ENCODE measurements around the gene IL6ST. TPM values are rescaled to one million over a fixed set of nuclear protein-coding genes. Genes with fewer than 3 reads are reported as not detected.
"Not testable (repeated sequence)": the region's sequence is repeated elsewhere in the genome, so short reads cannot be mapped to it uniquely, and the experiment has no call there.

Gene IL6ST
- total RNA-seq, 1 donor from 2014 or later: 76.2 TPM

GRCh38 chr5:55983986-55984385, 10.8 kb downstream of the IL6ST start:
- Histone ChIP-seq H3K36me3 (ENCODE audit: control insufficient read depth in 3 of 3, insufficient read depth in 3 of 3, low read length in 3 of 3) (peaks cover 3 to 6% (median 3%) of the 10 kb centered on the region in 3 donors), H3K27me3 (ENCODE audit: control insufficient read depth in 3 of 3, insufficient read depth in 3 of 3, low read length in 3 of 3) (no peaks in the 10 kb centered on the region), H3K4me3 (ENCODE audit: low read length in 3 of 3) (no peak overlapping the region), H3K9ac (ENCODE audit: low read depth in 1 of 3, low read length in 3 of 3) (no peak overlapping the region), H3K9me3 (ENCODE audit: control insufficient read depth in 3 of 3, low read length in 3 of 3) (no peaks in the 10 kb centered on the region), H3K27ac (ENCODE audit: low read depth, low read length) (no peak overlapping the region), H3K4me1 (ENCODE audit: control insufficient read depth in 3 of 3, insufficient read depth in 3 of 3, low read length in 3 of 3) (peaks cover 4 to 11% (median 5%) of the 10 kb centered on the region in 3 donors)

GRCh38 chr5:55982957-55983381, 11.8 kb downstream of the IL6ST start:
- H3K36me3 ChIP-seq (ENCODE audit: control insufficient read depth in 3 of 3, insufficient read depth in 3 of 3, low read length in 3 of 3): peaks cover 3 to 6% (median 3%) of the 10 kb centered on the region in 3 donors
- no peaks in the 10 kb centered on the region for H3K9me3 ChIP-seq (ENCODE audit: control insufficient read depth in 3 of 3, low read length in 3 of 3)
- H3K4me3 ChIP-seq (ENCODE audit: low read length in 3 of 3): no peak overlapping the region
- H3K27ac ChIP-seq (ENCODE audit: low read depth, low read length): no peak overlapping the region
- H3K9ac ChIP-seq (ENCODE audit: low read depth in 1 of 3, low read length in 3 of 3): no peak overlapping the region
- H3K27me3 ChIP-seq (ENCODE audit: control insufficient read depth in 3 of 3, insufficient read depth in 3 of 3, low read length in 3 of 3): no peaks in the 10 kb centered on the region
- H3K4me1 ChIP-seq (ENCODE audit: control insufficient read depth in 3 of 3, insufficient read depth in 3 of 3, low read length in 3 of 3): peaks cover 4 to 12% (median 8%) of the 10 kb centered on the region in 3 donors

- Histone ChIP-seq H3K36me3 (ENCODE audit: control insufficient read depth in 3 of 3, insufficient read depth in 3 of 3, low read length in 3 of 3) (peaks cover 13 to 25% (median 19%) of the 10 kb centered on the region in 3 donors), H3K4me3 (ENCODE audit: low read length in 3 of 3) (no peak overlapping the region), H3K27me3 (ENCODE audit: control insufficient read depth in 3 of 3, insufficient read depth in 3 of 3, low read length in 3 of 3) (no peaks in the 10 kb centered on the region), H3K27ac (ENCODE audit: low read depth, low read length) (no peak overlapping the region), H3K4me1 (ENCODE audit: control insufficient read depth in 3 of 3, insufficient read depth in 3 of 3, low read length in 3 of 3) (peaks cover 5 to 11% (median 9%) of the 10 kb centered on the region in 3 donors), H3K9ac (ENCODE audit: low read depth in 1 of 3, low read length in 3 of 3) (no peak overlapping the region), H3K9me3 (ENCODE audit: control insufficient read depth in 3 of 3, low read length in 3 of 3) (no peaks in the 10 kb centered on the region)
Observed at GRCh38 chr5:55973296-55973695, 21.5 kb downstream of the IL6ST start.

DNA sequence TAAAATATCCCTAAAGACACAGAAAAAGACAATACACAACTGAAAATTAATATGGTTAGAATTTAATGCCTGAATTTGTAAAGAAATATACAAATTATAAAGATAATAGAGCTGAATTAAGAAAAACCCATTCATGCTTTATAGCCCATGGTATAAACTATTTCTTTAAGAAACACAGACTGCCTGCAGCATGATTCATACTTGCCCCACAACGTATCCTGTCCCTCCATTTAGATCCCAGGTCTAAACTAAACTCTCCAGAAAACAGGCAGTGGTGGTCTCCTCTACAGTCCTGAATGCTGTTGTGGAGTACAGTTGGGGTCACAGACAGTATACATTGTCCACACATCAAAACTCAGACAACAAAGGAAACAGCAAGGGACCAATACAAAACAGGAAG, 24.8 kb downstream of the IL6ST start:
- no peaks in the 10 kb centered on the region for H3K9me3 ChIP-seq (ENCODE audit: control insufficient read depth in 3 of 3, low read length in 3 of 3)
- no peak overlapping the region for H3K27ac ChIP-seq (ENCODE audit: low read depth, low read length)
- no peak overlapping the region for H3K9ac ChIP-seq (ENCODE audit: low read depth in 1 of 3, low read length in 3 of 3)
- peaks cover 9 to 27% (median 12%) of the 10 kb centered on the region in 3 donors for H3K36me3 ChIP-seq (ENCODE audit: control insufficient read depth in 3 of 3, insufficient read depth in 3 of 3, low read length in 3 of 3)
- no peak overlapping the region for H3K4me3 ChIP-seq (ENCODE audit: low read length in 3 of 3)
- H3K4me1 ChIP-seq (ENCODE audit: control insufficient read depth in 3 of 3, insufficient read depth in 3 of 3, low read length in 3 of 3): no peaks in the 10 kb centered on the region
- no peaks in the 10 kb centered on the region for H3K27me3 ChIP-seq (ENCODE audit: control insufficient read depth in 3 of 3, insufficient read depth in 3 of 3, low read length in 3 of 3)

- no peak overlapping the region for H3K27ac ChIP-seq (ENCODE audit: low read depth, low read length)
- no peak overlapping the region for H3K9ac ChIP-seq (ENCODE audit: low read depth in 1 of 3, low read length in 3 of 3)
- H3K27me3 ChIP-seq (ENCODE audit: control insufficient read depth in 3 of 3, insufficient read depth in 3 of 3, low read length in 3 of 3): no peaks in the 10 kb centered on the region
- H3K9me3 ChIP-seq (ENCODE audit: control insufficient read depth in 3 of 3, low read length in 3 of 3): no peaks in the 10 kb centered on the region
- H3K4me1 ChIP-seq (ENCODE audit: control insufficient read depth in 3 of 3, insufficient read depth in 3 of 3, low read length in 3 of 3): no peaks in the 10 kb centered on the region
- H3K4me3 ChIP-seq (ENCODE audit: low read length in 3 of 3): no peak overlapping the region
- peaks cover 7 to 29% (median 19%) of the 10 kb centered on the region in 3 donors for H3K36me3 ChIP-seq (ENCODE audit: control insufficient read depth in 3 of 3, insufficient read depth in 3 of 3, low read length in 3 of 3)
Observed at GRCh38 chr5:55966284-55966683, 28.5 kb downstream of the IL6ST start.

DNA sequence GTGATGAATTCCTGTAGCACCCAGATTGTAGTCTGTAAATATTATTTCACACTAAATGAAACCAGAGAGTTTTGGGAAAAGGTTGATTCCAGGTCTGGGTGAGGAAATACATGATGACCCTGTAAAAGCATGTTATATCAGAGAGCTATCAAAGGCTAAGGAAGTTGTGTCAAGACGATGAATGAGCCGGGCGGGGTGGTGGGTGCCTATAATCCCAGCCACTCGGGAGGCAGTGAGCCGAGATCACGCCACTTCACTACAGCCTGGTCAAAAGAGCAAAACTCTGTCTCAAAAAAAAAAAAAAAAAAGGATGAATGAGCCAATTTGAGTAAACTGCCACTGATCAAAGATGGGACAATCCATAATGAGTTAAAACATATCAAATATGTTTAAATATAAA, 29.2 kb downstream of the IL6ST start:
- Histone ChIP-seq H3K9me3 (ENCODE audit: control insufficient read depth in 3 of 3, low read length in 3 of 3) (no peaks in the 10 kb centered on the region), H3K27ac (ENCODE audit: low read depth, low read length) (no peak overlapping the region), H3K4me1 (ENCODE audit: control insufficient read depth in 3 of 3, insufficient read depth in 3 of 3, low read length in 3 of 3) (no peaks in the 10 kb centered on the region), H3K36me3 (ENCODE audit: control insufficient read depth in 3 of 3, insufficient read depth in 3 of 3, low read length in 3 of 3) (peaks cover 10 to 36% (median 26%) of the 10 kb centered on the region in 3 donors), H3K4me3 (ENCODE audit: low read length in 3 of 3) (no peak overlapping the region), H3K27me3 (ENCODE audit: control insufficient read depth in 3 of 3, insufficient read depth in 3 of 3, low read length in 3 of 3) (no peaks in the 10 kb centered on the region), H3K9ac (ENCODE audit: low read depth in 1 of 3, low read length in 3 of 3) (no peak overlapping the region)

DNA sequence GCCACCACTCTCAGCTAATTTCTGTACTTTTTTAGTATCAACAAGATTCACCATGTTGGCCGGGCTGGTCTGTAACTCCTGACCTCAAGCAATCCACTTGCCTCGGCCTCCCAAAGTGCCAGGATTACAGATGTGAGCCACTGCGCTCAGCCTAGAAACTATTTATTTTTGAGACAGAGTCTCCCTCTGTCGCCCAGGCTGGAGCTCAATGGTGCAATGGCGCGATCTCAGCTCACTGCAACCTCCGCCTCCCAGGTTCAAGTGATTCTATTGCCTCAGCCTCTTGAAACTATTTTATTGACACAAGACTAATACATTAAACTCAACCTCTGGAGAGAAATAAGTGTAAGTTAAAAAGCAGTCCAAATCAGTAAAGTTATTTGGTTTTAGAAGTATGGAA, 34.0 kb downstream of the IL6ST start:
- Histone ChIP-seq H3K4me3 (ENCODE audit: low read length in 3 of 3) (no peak overlapping the region), H3K27ac (ENCODE audit: low read depth, low read length) (no peak overlapping the region), H3K4me1 (ENCODE audit: control insufficient read depth in 3 of 3, insufficient read depth in 3 of 3, low read length in 3 of 3) (no peaks in the 10 kb centered on the region), H3K27me3 (ENCODE audit: control insufficient read depth in 3 of 3, insufficient read depth in 3 of 3, low read length in 3 of 3) (no peaks in the 10 kb centered on the region), H3K9ac (ENCODE audit: low read depth in 1 of 3, low read length in 3 of 3) (no peak overlapping the region), H3K9me3 (ENCODE audit: control insufficient read depth in 3 of 3, low read length in 3 of 3) (no peaks in the 10 kb centered on the region), H3K36me3 (ENCODE audit: control insufficient read depth in 3 of 3, insufficient read depth in 3 of 3, low read length in 3 of 3) (peaks cover 12 to 53% (median 44%) of the 10 kb centered on the region in 3 donors)

- H3K36me3 ChIP-seq (ENCODE audit: control insufficient read depth in 3 of 3, insufficient read depth in 3 of 3, low read length in 3 of 3): peaks cover 20 to 65% (median 60%) of the 10 kb centered on the region in 3 donors
- no peaks in the 10 kb centered on the region for H3K4me1 ChIP-seq (ENCODE audit: control insufficient read depth in 3 of 3, insufficient read depth in 3 of 3, low read length in 3 of 3)
- H3K27me3 ChIP-seq (ENCODE audit: control insufficient read depth in 3 of 3, insufficient read depth in 3 of 3, low read length in 3 of 3): no peaks in the 10 kb centered on the region
- H3K9ac ChIP-seq (ENCODE audit: low read depth in 1 of 3, low read length in 3 of 3): no peak overlapping the region
- H3K27ac ChIP-seq (ENCODE audit: low read depth, low read length): no peak overlapping the region
- no peak overlapping the region for H3K4me3 ChIP-seq (ENCODE audit: low read length in 3 of 3)
- H3K9me3 ChIP-seq (ENCODE audit: control insufficient read depth in 3 of 3, low read length in 3 of 3): no peaks in the 10 kb centered on the region
Observed at GRCh38 chr5:55959208-55959607, 35.6 kb downstream of the IL6ST start.

- H3K27me3 ChIP-seq (ENCODE audit: control insufficient read depth in 3 of 3, insufficient read depth in 3 of 3, low read length in 3 of 3); H3K27ac ChIP-seq (ENCODE audit: low read depth, low read length); H3K4me3 ChIP-seq (ENCODE audit: low read length in 3 of 3); H3K9ac ChIP-seq (ENCODE audit: low read depth in 1 of 3, low read length in 3 of 3); H3K4me1 ChIP-seq (ENCODE audit: control insufficient read depth in 3 of 3, insufficient read depth in 3 of 3, low read length in 3 of 3); H3K9me3 ChIP-seq (ENCODE audit: control insufficient read depth in 3 of 3, low read length in 3 of 3): not testable (repeated sequence)
- H3K36me3 ChIP-seq (ENCODE audit: control insufficient read depth in 3 of 3, insufficient read depth in 3 of 3, low read length in 3 of 3): peaks cover 10 to 40% (median 34%) of the 10 kb centered on the region in 3 donors
Observed at GRCh38 chr5:55941154-55941553, 53.6 kb downstream of the IL6ST start.

GRCh38 chr5:55937598-55937997, 57.2 kb downstream of the IL6ST start:
- H3K36me3 ChIP-seq (ENCODE audit: control insufficient read depth in 3 of 3, insufficient read depth in 3 of 3, low read length in 3 of 3): peaks cover 8 to 26% (median 24%) of the 10 kb centered on the region in 3 donors
- not testable (repeated sequence) for H3K4me1 ChIP-seq (ENCODE audit: control insufficient read depth in 3 of 3, insufficient read depth in 3 of 3, low read length in 3 of 3); H3K9me3 ChIP-seq (ENCODE audit: control insufficient read depth in 3 of 3, low read length in 3 of 3); H3K9ac ChIP-seq (ENCODE audit: low read depth in 1 of 3, low read length in 3 of 3); H3K27me3 ChIP-seq (ENCODE audit: control insufficient read depth in 3 of 3, insufficient read depth in 3 of 3, low read length in 3 of 3); H3K4me3 ChIP-seq (ENCODE audit: low read length in 3 of 3); H3K27ac ChIP-seq (ENCODE audit: low read depth, low read length)

Measured in skeletal muscle tissue (tissue), 4 donors.